D721Med (cell line): Measurements from ENCODE around the gene GCGR.
A peak's percentile ranks its signal among the peaks of the same experiment; 100 is the strongest.

Experiments
- DNase-seq: peaks from one replicate; pipeline ENCODE4 v3.0.0; 2011; ENCODE audit warnings: low spot score; ENCODE audit not compliant: insufficient read length
- FAIRE-seq: peaks from 2 replicates; lab custom pipeline; 2011; peaks lifted over from hg19 to GRCh38; lab: Jason Lieb, UNC
- CTCF ChIP-seq: IDR thresholded peaks from 2 replicates; pipeline ENCODE4 v1.5.1; 2012; ENCODE audit warnings: mild to moderate bottlenecking, control low read depth; ENCODE audit not compliant: insufficient read depth; ENCODE audit errors: missing control alignments

The GCGR gene

DNA sequence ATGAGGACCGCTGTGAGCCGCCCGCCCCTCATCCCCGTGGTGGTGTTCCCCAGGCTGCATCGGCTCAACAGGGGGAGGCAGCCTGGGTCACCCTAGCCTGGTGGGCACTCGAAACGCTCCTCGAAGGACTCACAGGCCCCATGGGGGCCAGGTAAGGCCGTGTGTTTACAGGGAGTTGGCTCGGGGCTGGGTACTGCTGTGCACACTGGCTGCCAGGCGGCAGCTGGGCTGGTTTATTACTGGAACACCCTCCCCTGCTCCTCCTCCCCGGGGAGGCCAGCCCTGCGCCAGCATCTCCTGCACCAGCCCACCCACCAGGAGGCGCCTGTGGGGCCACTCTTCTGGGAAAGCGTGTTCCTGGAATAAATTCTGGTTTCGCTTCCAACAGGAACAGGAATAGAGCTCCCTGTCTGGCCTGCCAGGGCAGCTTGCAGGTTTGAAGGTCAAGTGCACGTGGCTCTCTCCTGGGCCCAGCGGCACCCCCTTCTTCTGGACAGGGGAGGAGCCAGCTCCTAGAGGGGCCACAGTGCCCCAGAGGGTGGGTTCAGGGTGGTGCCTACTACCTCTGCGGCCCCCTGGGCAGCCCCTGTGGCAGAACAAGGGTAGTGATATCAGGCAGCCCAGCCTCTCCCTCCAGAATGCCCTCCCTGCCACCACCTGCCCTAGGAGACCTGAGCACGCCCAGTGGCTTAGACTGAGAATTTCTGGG lies 17.8 kb downstream of the GCGR start:
- FAIRE-seq: no peak
- peak; percentile 59 for DNase-seq
- peak; percentile 76 for TF ChIP-seq CTCF

GRCh38 chr17:81822312-81822637 lies 18.3 kb downstream of the GCGR start:
- FAIRE-seq (no peak), DNase-seq (no peak)
- TF ChIP-seq CTCF: no peak

- FAIRE-seq: no peak
- TF ChIP-seq CTCF: no peak
- no peak for DNase-seq
Observed at GRCh38 chr17:81822996-81823819, 19.3 kb downstream of the GCGR start.

- no peak for FAIRE-seq
- DNase-seq: no peak
- TF ChIP-seq CTCF: no peak
Observed at GRCh38 chr17:81823820-81824550, 20.0 kb downstream of the GCGR start.

DNA sequence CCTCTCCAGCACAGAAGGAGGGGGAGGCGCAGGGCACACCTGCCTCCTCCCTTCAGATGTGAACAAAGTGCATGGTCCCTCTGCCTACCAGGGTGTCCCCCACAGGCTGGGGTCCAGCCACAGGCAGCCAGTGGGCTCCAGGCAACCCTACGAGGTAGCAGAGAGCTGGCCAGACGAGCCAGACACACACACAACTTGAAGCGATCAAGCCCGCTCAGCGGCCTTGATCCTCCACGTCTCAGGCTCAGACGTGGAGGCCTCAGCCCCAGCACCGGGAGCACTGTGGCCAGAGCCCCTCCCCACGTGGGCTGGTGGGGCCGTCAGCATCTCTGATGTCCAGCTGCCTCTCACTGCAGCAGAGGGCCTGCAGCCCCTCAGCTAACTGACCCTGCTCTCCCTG lies 20.6 kb downstream of the GCGR start:
- TF ChIP-seq CTCF: no peak
- FAIRE-seq (no peak), DNase-seq (no peak)

- FAIRE-seq: no peak
- TF ChIP-seq CTCF: no peak
Observed at GRCh38 chr17:81825841-81826466, 22.0 kb downstream of the GCGR start.

More at GRCh38 chr17:81825841-81826466, 22.0 kb downstream of the GCGR start:
- no peak for DNase-seq
